GM12891 (cell line): ENCODE results near the gene INCENP.

Source experiments
- PAX5 ChIP-seq: IDR thresholded peaks from 2 replicates; pipeline ENCODE4 v1.6.1; 2011; ENCODE audit warnings: low read length, moderate library complexity, mild to moderate bottlenecking; ENCODE audit not compliant: insufficient read depth, severe bottlenecking
- POLR2A ChIP-seq: IDR thresholded peaks from 2 replicates; pipeline ENCODE4 v1.6.1; 2011; ENCODE audit warnings: low read depth, low read length, control low read depth
- POLR2AphosphoS5 ChIP-seq: IDR thresholded peaks from 2 replicates; pipeline ENCODE4 v1.6.1; 2011; ENCODE audit warnings: low read depth, low read length, control low read depth
- TAF1 ChIP-seq: IDR thresholded peaks from 2 replicates; pipeline ENCODE4 v1.6.1; 2011; ENCODE audit warnings: low read depth, low read length, control low read depth

DNA sequence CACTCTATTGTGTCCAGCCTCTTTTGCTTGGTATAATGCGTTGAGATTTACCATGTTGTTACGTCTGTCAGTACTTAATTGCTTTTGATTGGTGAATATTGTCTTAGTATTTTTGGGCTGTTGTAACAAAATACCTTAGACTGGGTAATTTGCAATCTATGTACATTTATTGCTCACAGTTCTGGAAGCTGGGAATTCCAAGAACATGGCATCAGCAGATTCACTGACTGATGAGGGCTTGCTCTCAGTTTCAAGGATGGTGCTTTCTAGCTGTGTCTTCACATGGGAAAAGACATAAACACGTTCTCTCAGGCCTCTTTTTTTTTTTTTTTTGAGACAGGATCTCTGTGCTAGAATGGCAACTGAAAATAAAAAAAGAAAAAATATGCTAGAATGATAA lies 46.7 kb upstream of the INCENP start:
- no peak for TF ChIP-seq POLR2A
- no peak for TF ChIP-seq PAX5
- TF ChIP-seq POLR2AphosphoS5 = no peak
- TF ChIP-seq TAF1 = no peak
